T1000 (cell line): ENCODE data around the gene IL1RAP.
"Not testable (repeated sequence)": the region's sequence is repeated elsewhere in the genome, so short reads cannot be mapped to it uniquely, and the experiment has no call there.

Experiments used
- DNase-seq: peaks from one replicate; lab custom pipeline; 2025; ENCODE audit warnings: mixed read lengths; lab: John Stamatoyannopoulos, UW

IL1RAP gene

DNA sequence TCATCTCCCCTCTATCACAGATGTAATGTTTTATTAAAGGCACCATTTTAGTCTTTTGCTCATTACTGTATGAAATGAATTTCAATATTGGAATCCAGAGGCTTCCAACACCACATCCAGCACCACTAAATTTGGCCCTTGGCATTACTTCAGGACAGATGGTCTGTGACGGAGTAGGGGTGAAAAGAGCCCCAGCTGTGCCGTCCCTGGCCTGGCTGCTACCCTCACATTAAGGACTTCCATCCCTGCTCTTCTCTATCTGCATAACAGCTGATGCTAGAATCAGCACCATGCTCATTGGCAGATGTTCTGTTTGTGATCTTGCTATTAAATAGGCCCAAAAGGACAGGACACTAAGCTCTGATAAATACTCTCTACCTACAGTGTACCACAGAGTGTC, 152.9 kb downstream of the IL1RAP start:
- DNase-seq = no peak

DNA sequence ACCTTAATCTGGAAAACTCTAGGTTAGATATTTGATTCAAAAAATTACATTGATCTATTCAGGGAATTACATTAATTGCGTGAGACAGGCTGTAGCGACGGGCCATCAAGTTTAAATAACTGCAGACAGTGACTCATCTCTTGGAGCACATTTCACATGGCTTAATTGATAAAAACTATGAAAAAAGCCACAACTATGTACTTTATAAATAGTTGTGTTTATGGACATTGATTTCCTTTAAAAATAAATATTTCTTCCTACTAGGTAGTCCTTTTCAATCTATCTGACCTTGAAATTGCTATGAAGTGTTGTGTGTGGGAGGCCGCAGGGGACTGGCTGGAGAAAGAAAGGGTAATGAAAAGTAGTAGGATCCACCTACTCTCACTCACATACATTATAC, 157.8 kb downstream of the IL1RAP start:
- DNase-seq = no peak

- DNase-seq = no peak
Measured at GRCh38 chr3:190673148-190673547, 159.3 kb downstream of the IL1RAP start.

DNA sequence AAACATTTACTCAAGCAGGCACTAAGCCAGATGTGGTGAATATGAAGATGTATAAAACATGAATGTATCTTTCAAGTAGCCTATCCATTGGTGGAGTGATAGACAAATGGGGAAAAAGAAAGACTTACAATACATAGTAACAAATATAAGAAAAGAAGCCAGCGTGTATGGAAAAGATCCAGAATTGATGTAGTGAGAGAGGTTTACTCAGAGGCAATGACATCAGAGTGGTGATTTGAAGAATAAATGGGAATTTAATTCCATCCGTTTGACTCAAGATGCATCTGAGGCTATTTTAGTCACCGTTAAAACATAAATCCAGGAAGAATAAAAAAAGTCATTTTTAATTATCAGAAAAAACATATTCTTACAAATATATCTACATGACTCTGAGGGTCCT, 162.6 kb downstream of the IL1RAP start:
- no peak for DNase-seq

- DNase-seq = no peak
Measured at GRCh38 chr3:190677001-190677400, 163.1 kb downstream of the IL1RAP start.

DNA sequence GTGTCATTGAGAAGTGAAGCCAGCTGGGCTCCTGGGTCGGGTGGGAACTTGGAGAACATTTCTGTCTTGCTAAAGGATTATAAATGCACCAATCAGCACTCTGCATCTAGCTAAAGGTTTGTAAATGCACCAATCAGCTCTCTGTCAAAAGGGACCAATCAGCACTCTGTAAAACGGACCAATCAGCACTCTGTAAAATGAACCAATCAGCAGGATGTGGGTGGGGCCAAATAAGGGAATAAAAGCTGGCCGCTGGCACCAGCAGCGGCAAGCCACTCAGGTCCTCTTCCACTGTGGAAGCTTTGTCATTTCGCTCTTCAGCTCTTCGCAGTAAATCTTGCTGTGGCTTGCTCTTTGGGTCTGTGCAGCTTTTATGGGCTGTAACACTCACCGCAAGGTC, 164.0 kb downstream of the IL1RAP start:
- DNase-seq = not testable (repeated sequence)

- no peak for DNase-seq
Measured at GRCh38 chr3:190680691-190681090, 166.8 kb downstream of the IL1RAP start.

DNA sequence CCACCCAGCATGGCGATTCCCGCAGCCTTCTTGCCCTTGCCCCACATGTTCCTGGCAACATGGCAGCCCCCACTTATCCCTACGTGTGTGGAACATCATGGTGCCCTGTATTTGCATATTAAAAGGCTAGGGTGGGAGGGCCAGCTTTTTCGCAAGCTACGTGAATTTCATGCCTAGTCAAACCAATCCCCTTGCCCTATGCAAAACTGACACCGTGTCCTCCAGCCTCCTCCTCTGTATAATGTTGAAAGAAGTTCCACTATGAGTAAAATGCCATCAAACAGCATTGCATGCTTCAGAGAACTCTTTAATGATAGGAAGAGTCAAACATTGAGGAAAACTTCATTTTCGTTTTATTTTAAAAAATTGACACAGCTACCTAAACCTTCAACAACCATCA, 170.9 kb downstream of the IL1RAP start:
- no peak for DNase-seq

DNA sequence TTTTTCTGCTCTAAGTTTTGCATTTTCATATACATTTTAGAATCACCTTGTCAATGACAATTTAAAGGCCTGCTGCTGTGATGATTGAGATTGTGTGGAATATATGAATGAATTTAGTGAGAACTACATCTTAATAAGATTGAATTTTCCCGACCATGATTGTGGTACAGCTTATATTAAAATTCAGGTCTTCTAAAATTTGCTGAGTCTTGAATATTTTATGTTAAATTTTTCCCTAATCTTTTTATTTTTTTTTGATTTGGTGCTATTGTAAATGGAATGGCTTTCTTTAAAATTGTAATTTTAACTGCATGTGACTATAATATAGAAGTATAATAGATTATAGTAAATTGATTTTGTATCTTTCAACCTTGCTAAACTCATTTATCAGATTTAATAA, 172.1 kb downstream of the IL1RAP start:
- DNase-seq = no peak

- no peak for DNase-seq
Measured at GRCh38 chr3:190690246-190690645, 176.4 kb downstream of the IL1RAP start.

DNA sequence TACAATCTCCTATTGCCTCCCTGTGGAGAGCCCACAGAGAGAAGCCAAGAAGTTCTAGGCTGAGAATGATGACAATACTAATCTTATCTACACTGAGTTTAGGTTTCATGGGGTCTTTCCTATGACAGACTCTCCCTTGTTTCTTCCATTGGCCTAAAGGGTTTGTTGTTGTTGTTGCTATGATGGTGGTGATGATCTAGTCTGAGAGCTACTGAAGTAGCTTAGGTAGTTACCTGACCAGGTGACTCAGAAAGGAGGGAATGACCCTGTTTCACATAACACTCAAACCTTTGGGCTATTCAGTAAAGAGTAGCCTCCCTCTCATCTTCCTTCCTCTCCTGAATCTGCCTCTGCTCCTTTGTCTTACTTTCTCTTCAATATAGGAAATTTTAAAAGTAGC, 178.4 kb downstream of the IL1RAP start:
- no peak for DNase-seq

DNA sequence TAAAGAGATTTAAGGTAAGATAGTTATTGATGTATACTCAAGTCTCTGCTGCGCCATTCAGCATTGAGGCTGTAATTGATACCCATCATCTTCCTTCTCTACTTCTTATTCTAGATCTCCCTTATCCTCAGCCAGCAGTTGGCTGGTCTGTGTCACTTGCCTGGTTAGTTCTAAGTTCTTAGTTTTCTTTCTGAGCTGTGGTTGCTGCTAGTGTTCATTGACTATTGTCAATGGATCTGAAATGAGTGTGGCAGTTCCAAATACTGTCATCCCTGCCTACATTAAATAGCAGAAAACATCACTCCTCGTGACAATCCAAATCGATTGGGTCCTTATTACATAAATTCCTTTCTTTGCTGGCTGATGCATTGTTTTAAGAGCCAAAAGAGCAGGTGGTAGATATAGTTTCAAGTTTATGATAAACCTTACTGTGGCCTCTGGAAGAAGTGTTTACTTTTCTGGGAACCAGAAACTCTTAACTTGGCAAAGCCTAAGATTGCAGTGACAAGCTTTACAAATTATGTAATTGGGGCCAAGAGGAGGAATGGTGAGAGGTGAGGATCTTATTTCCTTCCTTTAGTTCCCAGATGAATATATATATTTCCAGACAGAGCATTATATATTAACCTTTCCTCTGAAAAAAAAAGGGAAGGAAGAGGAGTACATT, 180.6 kb downstream of the IL1RAP start:
- DNase-seq = no peak

- DNase-seq = no peak
Measured at GRCh38 chr3:190695225-190695624, 181.3 kb downstream of the IL1RAP start.

GRCh38 chr3:190695994-190696393, 182.1 kb downstream of the IL1RAP start:
- no peak for DNase-seq

DNA sequence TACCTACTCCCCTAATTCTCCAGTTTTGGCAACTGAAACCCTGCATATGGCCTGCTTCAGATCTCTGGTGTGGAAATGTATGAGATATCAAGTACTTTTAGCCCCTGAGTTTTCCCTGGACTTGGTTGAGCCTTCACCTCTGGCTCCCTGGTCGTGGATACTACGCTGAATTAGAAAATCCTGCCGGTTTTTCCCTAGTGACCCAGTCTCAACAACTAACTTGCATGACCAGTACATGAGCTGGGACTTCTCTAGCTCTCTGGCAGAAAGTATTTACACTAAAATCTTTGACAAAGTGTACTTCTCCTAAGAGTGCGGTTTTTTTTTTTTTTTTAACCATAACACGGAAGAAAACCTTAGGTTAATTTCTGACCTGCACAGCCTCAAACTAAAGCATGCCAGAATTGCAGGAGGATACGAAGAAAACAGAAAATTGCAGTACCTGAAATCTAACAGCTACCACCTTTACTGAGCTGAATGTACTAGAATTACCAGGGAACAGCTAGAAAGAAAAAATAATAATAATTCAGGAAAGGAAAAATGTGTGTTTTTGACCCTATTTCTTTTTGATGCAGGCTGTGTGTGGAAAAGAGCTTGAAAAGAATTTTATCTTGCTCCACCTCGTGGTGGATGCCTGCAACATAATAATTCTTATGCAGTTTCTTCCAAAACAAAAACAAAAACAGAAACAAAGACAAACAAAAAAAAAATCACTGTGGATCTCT, 183.1 kb downstream of the IL1RAP start:
- DNase-seq = no peak

- no peak for DNase-seq
Measured at GRCh38 chr3:190697502-190697830, 183.6 kb downstream of the IL1RAP start.

- no peak for DNase-seq
Measured at GRCh38 chr3:190697901-190698300, 184.0 kb downstream of the IL1RAP start.

GRCh38 chr3:190699776-190700175, 185.9 kb downstream of the IL1RAP start:
- no peak for DNase-seq

DNA sequence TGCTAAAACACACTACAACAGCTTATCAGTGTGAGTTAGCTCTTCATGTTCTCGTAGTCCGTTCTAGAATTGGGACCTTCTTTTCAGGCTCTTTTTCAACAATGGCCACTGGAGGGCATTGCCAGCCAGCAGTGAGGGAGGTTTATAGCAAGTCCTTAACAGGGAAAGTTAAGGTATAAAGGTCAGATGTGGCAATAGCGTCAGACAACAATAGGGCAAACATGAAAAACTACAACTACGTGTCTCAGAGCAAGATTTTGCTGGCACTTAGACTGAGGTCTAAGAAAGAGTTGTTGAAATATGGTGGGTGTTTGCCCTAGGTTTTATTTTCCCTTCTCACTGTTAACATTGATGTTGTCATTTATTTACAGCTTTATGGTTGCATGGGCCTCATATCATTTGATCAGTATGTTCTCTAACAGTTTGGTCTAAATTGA, 187.2 kb downstream of the IL1RAP start:
- DNase-seq = peak; percentile 7

DNA sequence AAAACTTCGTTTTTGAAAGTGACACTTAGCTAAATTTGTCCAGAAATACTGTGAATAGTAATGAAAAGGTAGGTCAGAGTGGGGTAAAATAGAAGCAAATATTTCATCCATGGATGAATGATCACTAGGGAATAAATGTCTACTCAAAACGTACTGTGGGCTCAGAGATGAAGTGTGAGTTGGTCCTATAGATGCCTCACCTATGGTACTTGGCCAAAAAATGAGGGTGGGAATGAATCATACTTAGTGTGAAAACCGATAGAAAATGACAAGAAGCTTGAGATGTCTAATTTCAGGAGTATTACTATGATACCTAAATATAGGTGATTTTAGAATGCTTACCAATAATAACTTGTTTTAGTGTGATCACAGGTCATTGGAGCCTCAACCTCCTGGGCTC, 192.7 kb downstream of the IL1RAP start:
- DNase-seq = no peak
